HG03108 (cell line): ENCODE data around the gene HOXB4.

ENCODE experiments used
- ATAC-seq: cut with Tn5 transposase; IDR thresholded peaks from one replicate; pipeline ENCODE4 v1.9.1; 2021; ENCODE audit warnings: moderate library complexity; ENCODE audit not compliant: unreplicated experiment

HOXB4 gene

DNA sequence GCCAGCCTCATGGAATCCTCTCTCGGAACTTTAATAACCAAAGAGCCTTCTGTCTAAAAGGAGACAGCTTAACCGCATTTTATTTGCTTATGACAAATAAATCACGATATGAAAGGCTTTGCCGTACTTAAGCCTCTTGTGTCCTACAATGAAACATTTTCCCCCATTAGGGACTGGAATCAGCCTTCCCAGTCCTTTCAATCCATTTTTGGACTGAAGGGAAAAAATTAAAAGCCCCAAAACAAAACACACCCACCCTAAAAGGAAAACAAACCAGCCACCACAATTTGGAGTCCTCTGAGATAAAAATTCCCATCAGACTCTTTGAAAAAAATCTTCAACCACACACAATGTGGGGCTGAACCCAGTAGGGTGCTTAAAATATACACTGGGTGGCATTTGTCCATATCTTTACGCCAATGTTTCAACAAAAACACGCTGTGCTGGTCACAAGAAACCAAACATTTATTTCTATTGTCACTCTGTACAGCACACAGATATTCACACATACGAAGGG, 3.0 kb downstream of the HOXB4 start:
- ATAC-seq: no peak

DNA sequence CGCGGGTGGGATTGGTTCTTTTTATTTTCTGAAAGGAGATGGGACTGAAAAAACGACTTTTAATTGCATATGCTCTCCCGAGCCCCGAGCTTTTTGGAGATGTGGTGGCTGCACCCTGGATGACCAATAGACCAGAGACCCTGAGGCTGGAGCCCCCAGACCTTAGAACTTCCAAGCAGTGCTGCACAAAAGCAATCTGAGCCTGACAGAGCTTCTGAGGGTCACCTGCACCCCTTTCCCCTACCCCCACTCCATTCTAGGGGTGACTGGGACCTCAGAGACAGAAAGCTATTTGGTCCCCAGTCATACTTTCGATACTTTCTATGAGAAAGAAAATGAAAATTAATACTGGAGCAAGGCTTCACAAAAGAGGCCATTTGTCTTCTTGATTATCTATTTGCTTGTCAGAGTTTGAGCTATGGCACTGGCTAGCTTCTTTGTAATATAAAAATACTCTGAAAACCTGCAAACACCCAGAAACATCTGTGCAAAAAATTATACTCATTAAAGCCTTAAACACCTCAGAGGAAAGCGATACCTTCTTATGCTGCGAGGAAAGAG, 3.6 kb downstream of the HOXB4 start:
- no peak for ATAC-seq

DNA sequence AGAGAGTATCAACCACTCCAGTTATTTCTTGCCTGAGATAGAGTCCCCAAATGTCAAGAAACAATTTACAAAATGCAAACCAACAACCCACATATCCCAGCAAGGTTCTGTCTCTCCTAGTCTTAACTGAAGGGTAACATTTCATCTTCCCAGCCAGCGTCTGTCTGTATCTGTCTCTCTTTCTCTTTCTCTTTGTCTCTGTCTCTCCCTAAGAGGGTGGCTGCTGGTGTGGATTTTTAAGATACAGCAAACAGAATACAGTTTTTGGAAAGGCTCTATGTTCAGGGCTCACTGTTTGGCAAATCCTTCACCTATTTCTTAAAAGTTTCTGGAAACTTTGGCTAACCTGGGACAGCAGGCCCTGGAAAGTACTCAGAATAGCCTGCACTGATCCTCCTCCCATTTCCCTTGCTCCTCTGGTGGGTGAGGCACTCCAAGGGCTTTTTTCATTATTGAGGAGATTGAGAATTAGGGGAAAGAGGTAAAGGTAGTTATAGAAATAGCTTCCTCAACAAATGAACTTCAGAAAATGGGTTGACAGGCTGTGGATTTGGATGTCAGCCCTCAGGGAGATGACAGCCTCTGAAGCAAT, 6.2 kb downstream of the HOXB4 start:
- ATAC-seq: no peak

DNA sequence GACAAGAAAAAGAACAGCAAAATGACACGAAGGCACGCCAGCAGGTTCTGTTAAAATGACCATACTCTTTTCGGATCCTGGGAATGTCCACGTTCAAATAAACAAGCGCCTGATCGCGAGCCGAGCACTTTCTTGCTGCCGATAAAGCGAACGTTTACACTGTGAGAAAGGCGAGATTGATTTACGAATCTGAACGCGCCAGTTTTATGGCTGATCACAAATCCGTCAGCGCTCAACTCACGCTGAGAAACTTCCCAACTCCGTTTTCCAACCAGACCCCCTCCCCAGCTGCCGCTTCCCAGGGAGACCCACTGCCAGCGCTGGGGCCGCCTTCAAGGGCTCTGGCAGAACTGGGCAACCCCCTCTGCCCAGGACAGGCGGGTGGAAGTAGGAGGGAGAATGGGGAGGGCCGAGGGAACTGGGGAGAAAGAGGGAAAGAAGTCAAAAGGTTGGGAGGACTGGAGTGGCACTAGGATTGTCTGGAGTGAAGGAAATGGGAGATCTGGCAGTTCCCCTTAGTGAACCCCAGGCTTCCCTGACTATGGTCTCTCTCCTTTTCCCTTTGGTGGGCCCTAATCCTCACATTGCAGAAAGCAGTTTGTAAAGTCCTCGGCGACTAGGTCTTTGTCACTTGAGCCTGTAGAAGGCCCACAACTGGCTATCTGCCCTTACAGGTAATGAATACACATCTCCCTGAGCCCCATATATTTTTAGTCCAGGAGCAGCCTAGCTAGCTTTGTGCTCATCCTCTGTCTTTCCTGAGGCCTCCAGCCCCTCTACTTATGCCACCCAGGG, 6.9 kb downstream of the HOXB4 start:
- no peak for ATAC-seq

DNA sequence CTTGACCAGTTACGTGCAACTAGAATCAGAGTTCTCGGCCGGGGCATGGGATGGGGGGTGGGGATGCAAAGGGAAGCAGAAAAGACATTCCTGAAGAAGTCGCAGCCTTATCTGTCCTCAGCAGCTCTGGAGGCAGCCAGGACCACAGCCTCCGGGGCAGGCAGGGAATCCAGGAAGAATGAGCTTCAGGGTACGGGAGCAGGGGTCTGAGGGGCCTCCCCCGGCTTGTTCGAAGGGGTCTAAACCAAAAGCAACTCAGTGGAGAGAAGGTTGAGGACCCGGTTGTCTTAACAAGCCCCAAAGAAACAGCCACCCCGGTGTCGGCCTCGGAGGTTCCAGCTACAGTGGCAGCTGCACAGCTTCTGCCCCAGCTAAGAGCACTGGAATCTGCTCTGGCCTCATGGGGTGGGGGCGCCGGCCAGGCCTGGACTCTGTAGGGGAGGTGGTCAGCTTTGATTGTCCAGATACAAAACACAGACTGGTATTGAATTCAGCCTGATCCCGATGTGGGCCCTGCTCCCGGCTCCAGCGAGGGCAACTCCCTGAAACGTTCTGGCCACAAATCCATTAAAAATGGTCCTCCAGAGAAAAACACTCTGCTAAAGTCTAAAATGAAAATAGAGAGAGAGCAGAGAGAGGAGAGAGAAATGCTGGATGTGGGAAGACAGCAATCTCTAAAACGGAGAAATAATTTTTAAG, 7.7 kb downstream of the HOXB4 start:
- ATAC-seq: no peak

DNA sequence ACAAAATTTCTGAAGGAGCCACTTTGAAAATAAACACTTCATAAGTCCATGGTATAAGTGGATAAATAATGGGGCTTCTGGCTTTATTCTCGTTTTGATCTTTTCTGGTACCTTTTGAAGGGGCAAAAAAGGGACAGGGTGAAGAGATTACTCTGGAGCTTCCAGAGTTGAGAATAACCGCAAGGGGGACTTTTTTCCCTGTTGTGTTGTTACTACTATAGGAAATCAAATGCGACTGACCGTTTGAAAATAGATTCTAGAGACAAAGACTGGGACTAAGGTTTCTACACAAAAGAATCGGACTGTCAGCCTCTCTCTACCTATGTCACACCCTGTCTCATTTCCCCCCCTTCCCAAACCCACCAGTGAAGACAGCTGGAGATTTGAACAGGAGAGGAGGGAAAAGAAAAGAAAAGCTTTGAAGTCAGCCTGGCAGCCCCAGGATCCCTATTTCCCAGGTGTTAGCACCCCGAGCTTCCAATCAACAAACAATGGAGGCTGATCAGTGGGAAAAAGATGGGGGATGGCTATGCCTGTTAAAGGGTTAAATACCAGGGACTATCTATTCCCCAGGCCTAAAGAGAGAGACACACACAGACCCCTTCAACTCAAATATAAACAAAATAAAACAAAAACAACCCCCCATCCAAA, 8.4 kb downstream of the HOXB4 start:
- ATAC-seq: no peak

DNA sequence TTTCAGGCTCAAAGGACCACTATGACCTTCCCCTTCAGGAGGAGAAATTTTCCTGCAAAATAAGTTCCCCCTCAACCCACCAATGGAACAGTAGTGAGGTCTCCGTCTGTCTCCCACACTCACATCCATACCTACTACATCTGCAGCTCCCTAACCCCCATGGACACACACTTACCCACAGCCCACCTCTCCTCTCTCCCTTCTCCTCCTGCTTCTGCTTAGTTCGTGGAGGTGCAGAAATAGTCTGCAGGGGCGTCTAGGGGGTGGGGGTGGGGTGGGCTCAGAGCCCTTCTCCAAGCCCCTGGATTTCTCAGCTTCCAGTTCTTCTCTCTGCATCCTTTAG, 8.9 kb downstream of the HOXB4 start:
- ATAC-seq: no peak

DNA sequence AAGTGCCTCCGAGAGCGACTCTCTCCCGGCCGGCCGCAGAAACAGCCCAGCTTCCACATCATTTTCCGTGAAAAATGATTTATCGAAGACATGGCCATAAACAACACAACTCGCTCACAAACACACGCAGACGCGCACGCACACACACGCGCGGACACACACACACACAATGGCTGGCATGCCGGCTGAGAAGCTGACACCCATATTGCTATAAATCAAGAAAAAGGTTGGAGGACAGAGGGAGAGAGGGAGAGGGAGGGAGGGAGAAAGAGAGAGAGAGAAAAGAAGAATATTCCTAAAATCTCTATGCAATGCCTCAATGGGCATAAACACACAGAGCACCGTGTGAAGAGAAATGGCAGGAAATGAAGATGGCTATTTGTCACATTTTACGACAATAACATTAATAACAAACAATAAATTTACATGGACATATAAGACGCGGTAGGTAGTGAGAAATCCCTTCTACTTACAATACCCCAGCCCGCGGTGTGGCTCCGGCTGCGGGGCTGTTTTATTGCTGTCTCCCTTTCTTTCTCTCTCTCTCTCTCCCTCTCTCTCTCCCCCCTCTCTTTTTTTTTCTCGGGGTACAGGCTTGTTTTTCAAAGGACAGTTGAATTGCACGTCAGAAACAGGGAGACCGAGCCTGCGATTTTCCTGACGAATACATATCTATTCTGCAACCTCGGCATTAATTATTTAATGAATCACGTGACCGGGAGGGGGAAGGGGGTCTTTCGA, 9.5 kb downstream of the HOXB4 start:
- no peak for ATAC-seq

DNA sequence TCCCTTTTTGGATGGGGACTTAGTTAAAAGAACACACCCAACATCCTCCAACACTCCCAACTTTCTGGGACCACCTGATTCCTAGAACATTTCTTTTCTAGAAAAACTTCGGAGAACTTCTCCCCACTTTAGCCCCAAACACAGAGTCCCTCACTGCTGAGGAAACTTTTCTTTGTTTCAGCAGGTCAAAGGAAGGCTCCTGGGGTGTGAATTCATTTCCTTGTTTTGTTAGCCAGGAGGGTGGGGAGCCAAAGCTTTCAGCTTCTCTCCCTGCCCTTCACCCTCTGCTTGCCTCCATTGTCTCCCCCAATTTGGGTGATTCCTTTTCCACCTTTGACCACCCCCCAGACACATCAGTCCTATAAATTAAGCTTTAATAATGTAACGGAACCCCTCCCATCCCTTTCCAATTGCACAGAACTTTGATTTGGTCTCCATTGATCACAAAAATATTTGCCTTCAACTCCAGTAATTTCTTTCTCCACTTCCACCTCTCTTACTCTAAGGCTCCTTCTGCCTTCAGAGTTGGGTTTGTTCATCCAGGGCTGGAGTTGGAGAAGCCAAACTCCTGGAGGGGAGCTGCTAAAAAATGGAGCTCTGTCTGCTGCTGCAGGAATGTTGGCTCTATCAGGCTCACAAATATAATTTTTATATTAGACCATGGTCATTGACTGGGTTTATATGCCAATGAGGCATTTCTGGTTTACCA, 10.3 kb downstream of the HOXB4 start:
- ATAC-seq: no peak

DNA sequence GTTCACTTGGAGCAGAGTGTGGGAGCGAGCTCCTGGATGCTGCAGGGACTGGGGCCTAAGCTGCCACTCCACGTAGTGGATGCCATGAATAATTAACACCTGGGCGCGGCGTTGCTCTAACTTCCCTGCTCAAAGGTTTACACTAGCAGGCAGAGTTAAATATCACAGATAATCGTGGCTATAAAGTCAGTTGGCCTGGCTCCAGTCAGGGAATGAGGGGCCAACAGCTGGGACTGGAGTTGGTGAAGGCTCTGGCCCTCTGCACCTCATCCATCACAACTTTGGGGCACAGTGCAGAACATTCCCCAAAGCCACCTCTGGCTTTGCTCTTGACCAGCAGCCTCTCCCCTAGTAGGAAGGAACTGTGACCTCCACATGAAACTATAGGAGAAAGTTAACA, 10.9 kb downstream of the HOXB4 start:
- no peak for ATAC-seq

DNA sequence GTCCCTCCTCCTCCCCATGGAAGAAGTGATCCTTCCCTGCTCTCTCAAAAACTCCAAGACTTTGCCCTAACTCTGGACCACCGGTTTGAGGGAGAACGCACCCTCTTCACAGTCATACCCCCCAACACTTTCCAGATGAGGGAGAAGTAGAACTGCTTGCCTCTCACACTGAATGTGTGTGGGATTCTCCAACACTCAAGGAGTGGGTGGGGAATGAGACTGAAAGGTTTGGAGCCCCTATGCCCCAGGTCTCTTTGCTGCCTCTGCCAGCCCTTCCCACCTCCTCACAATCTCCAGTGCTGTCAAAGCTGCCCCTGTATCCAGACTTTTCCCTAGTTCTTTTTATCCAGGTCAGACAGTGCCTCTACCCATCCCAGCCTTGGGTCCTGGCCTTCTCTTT, 11.4 kb downstream of the HOXB4 start:
- ATAC-seq: no peak

DNA sequence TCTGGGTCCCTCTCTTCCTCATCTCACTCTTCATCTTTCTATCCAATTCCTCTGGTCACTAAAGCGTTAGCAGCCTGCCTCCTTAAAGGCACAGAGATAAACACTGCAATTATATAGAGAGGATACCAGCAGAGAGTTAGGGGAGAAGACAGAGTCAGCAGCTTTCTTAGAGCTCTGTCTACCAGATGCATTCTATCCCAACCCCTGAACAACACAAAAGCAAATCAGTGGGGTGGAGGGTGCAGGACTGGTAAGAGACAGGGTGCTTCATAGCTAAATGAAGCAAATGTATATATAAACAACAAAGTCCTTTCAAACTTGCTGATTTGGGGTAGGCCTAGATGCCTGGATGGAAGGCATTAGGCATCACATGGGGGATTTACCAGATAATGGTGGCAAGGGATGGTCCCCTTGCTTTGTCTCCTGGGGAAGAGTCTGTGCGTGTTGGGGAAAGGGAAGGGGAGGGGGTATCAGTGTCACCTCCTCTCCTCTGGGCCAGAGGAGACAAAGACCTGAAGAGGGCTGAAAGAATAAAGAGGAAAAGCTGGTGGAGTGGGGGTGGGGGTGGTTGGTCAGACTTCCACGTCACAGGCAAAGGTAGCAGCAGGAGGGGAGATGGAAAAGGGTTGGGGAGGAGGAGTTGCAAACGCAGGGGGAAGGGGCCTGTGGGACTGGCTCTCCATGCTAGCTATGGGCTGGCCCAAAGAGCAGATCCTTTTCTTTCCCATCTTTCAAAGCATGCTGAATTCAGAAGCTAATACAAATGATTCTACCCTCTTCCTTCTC, 12.0 kb downstream of the HOXB4 start:
- ATAC-seq: no peak

DNA sequence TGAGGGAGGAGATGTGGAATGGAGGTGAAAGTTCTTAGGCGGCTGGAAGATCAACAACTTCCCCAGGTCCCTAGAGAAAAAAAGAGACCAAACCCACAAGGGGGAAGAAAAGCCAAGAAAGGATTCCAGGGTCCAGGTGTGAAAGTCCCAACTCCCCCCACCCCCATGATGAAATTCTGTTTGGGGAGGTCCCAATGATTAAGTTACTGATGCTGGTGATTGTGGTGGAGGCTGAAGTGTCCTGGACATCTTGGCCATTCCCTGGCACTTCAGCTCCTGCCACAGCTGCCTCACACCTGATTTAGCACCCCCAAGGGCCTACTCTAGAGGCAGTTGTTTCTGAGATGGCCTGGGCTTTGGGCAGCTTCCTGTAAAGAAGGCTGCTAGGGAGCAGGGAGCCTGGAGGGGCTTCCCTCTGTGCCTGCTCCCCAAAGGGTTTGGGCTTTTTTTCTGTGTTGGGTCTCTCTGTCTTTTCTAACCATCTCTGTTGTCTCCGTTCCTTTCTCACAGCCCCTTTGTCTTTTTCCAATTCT, 13.1 kb downstream of the HOXB4 start:
- ATAC-seq: no peak

DNA sequence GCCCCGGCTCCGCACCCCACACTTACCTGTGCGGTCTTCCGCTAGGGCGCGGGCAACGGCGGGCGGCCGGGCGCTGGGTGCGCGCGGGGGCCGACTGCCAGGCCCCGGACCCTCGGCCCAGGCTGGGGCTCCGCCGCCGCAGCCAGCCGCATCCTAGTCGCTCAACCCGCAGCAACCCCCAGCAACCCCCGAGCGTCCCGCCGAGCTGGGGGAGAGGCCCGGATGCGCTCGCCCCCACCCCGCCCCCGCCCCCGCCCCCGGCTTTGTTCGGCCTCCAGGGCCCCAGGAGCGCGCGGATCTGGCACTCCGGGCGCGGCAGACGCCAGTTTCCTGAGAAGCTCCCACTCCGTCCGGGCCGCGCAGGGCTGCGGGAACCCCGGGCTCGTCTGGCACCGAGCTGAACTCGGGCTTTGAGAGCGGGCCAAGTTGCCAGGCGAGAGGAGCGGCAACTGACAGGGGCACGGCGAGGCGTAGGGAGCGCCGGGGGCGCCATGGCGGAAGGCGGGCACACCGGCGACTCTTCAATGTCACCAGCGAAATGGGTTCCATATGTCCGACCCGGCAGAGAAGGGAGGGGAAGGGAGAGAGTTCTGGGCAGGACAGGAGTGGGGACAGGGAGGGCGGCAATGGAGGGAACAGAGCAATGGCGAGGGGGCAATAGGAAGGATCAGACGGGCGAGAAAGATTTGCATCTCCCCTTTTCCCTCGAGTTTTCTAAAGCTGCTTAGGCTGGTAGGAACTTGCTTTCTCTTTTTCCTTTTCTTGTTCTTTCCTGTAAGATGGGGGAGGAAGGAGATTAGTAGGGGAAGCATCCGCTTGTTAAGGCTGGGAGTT, 13.7 kb downstream of the HOXB4 start:
- no peak for ATAC-seq

DNA sequence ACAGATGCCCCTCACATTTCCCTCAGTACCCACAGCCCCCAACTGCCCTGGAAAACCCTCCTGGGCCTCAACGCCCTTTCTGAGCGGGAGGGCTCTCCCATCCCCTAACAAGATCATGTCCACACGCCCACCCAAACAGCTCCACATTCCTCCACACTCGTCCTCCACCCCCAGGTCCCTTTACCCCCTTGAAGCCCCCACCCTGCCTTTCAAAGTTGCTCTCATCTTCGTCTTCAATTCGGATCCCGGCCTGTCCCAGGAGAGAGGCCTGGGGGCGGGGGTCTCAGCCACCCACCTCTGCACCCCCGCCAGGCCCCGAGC, 14.3 kb downstream of the HOXB4 start:
- ATAC-seq: no peak

DNA sequence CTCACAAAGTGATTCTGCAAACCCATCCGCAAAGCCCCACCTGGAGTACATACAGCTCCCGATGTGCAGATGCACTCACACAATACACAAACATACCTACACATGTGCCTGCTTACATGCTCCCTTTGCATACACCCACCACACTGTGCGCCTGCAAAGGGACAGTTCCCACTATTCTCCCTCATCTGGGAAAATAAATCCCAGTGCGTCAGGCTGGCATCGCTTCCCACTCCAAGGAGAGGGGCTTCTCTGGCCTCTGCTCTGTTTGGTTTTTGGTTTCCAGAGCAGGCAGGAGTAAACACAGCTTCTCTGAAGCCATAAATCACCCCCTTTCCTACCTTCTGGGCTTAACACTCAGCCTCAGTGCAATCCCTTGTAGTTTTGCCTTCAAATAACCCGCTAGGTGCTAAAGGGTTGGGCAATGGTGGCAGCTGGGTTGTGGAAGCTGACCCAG, 14.7 kb downstream of the HOXB4 start:
- no peak for ATAC-seq

DNA sequence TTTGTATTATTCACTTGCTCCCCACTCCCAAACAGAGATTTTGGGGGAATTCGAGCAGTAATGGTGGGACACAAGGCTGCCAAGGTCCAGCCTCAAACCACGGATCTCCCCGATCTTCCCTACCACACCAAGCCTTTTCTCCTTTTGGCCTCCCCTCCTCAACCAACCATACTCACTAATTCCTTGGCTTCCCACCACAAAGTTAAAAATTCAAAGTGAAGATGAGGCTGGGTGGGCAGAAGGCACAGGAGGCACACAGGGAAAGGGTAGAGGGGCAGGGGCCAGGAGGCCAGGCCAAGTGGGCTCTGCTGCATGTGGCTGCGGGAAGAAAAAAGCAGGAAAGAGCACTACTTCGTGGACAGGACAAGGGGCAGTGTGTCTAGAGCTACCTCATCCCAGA, 15.2 kb downstream of the HOXB4 start:
- ATAC-seq: no peak
